HepG2 (cell line): ENCODE results near the gene RNF135. TPM values are rescaled to one million over a fixed set of nuclear protein-coding genes. Genes with fewer than 3 reads are reported as not detected.

ENCODE experiments used
- ARID5B ChIP-seq: IDR thresholded peaks from 2 replicates; pipeline ENCODE4 v1.4.0; 2020; ENCODE audit warnings: mild to moderate bottlenecking, missing genetic modification reagents
- ATF4 ChIP-seq, 2 experiments: fragments of 450-650 bp in 1 of 2; sonication (generic) in 1 of 2; formaldehyde crosslinking; IDR thresholded peaks; 2 replicates each; pipeline versions ENCODE4 v1.5.0 to v1.8.0; 2020 to 2022; ENCODE audit warnings: mild to moderate bottlenecking in 1 of 2, missing genetic modification reagents in 1 of 2
- PHF8 ChIP-seq: sonication (generic); formaldehyde crosslinking; IDR thresholded peaks from 2 replicates; pipeline ENCODE4 v1.5.0; 2020; ENCODE audit warnings: missing genetic modification reagents
- ZFX ChIP-seq: sonication (generic); formaldehyde crosslinking; IDR thresholded peaks from 2 replicates; pipeline ENCODE4 v1.4.0; 2020; ENCODE audit warnings: mild to moderate bottlenecking, low read depth, missing genetic modification reagents, moderate library complexity
- ZKSCAN1 ChIP-seq: fragments of 150-350 bp; IDR thresholded peaks from 2 replicates; pipeline ENCODE4 v1.6.1; 2014; ENCODE audit warnings: low read length
- ZNF253 ChIP-seq: sonication (generic); formaldehyde crosslinking; IDR thresholded peaks from 2 replicates; pipeline ENCODE4 v1.8.0; 2022; ENCODE audit warnings: mild to moderate bottlenecking, missing genetic modification reagents, borderline replicate concordance
- ZNF280B ChIP-seq: sonication (generic); formaldehyde crosslinking; IDR thresholded peaks from 2 replicates; pipeline ENCODE4 v1.5.0; 2020; ENCODE audit warnings: missing genetic modification reagents, mild to moderate bottlenecking, borderline replicate concordance
- ZNF407 ChIP-seq: sonication (generic); formaldehyde crosslinking; IDR thresholded peaks from one replicate; pipeline ENCODE4 v1.5.1; 2020; ENCODE audit warnings: mild to moderate bottlenecking, missing genetic modification reagents; ENCODE audit errors: not compliant biosample characterization
- ZNF746 ChIP-seq: sonication (generic); formaldehyde crosslinking; IDR thresholded peaks from 2 replicates; pipeline ENCODE4 v1.8.0; 2022; ENCODE audit warnings: mild to moderate bottlenecking, missing genetic modification reagents
- ZNF777 ChIP-seq: sonication (generic); formaldehyde crosslinking; IDR thresholded peaks from 2 replicates; pipeline ENCODE4 v1.4.0; 2020; ENCODE audit warnings: missing genetic modification reagents
- polyA plus RNA-seq, 8 experiments: library from polyadenylated mRNA; depleted of rRNA in 3 of 8; stranded (reverse) in 7 of 8; unstranded in 1 of 8; fragments of >200 nt; fragmentation: Illumina TruSeq in 4 of 8; extraction: Trizol in 4 of 8; gene quantifications; 2 replicates each; pipeline versions ENCODE4 v1.2.1 to v1.2.3, GENCODE V29; 2011 to 2016; ENCODE audit warnings: low read depth in 4 of 8, missing spikeins in 1 of 8, mixed read lengths in 1 of 8; ENCODE audit not compliant: insufficient read depth in 1 of 8
- total RNA-seq, 5 experiments: library from RNA; depleted of rRNA; stranded (reverse); fragments of >200 nt; fragmentation: Illumina TruSeq; extraction: Trizol; gene quantifications; 2 replicates each; pipeline ENCODE4 v1.2.3, GENCODE V29; 2016; ENCODE audit warnings: low read depth in 1 of 5
- TF ChIP-seq, protein P1 (sequence below): sonication (generic); formaldehyde crosslinking; conservative IDR thresholded peaks from 2 replicates; pipeline ENCODE4 v1.8.0; 2022; ENCODE audit warnings: mild to moderate bottlenecking, moderate library complexity, missing genetic modification reagents

The RNF135 gene
- total and polyA plus RNA-seq, 2 of the 13 experiments (the other 11 are each of a cell fraction or from before 2014, with no cell fraction given): not detected

DNA sequence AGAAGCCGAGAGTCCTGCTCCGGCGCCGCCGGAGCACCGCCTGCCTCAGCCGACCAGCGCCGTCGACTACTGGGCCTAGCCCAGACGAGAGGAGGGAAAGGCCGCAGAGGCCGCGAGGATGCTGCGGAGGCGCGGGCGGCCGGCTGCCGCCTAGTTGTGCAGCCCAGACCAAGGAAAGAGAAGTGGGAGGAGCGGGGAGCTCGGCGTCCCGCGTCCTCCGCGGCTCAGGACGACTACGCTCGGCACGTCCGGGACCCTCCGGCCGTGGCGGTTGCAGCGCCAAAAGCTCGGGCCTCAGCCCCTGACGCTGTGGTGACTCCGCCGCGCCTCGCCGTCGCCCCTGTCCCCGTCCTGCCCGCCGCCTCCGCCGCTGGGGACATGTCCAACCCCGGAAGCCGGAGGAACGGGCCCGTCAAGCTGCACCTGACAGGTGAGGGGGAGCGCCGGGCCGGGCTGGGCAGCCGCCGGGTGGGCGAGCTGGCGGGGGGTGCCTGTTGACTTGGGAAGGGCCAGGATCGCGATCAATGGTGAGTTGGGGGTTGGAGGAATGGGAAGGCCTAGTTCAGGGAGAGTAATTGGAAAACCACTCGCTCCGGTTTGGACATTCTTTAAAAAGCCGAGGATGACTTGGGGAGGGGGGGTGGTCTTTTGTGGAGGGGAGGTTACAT lies 37.7 kb downstream of the RNF135 start (continued):
- no peak for TF ChIP-seq ZNF407 (CRISPR knock-in tag)
- TF ChIP-seq ZNF280B (CRISPR knock-in tag): no peak
- TF ChIP-seq ZNF777 (CRISPR knock-in tag): peak; percentile 91
- peak; percentile 22; the same call in 1 of the 2 replicates for TF ChIP-seq ARID5B
- peak; percentile 60 for TF ChIP-seq PHF8 (CRISPR knock-in tag)
- peak; percentile 69 for TF ChIP-seq ZFX
- TF ChIP-seq ZKSCAN1: no peak
- TF ChIP-seq ZNF253 (CRISPR knock-in tag): no peak
- TF ChIP-seq ZNF746 (CRISPR knock-in tag): no peak
- TF ChIP-seq ATF4 (CRISPR knock-in tag; IDR thresholded peaks at IDR 0.05): no peak
- TF ChIP-seq, protein P1, sequence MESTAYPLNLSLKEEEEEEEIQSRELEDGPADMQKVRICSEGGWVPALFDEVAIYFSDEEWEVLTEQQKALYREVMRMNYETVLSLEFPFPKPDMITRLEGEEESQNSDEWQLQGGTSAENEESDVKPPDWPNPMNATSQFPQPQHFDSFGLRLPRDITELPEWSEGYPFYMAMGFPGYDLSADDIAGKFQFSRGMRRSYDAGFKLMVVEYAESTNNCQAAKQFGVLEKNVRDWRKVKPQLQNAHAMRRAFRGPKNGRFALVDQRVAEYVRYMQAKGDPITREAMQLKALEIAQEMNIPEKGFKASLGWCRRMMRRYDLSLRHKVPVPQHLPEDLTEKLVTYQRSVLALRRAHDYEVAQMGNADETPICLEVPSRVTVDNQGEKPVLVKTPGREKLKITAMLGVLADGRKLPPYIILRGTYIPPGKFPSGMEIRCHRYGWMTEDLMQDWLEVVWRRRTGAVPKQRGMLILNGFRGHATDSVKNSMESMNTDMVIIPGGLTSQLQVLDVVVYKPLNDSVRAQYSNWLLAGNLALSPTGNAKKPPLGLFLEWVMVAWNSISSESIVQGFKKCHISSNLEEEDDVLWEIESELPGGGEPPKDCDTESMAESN (CRISPR knock-in tag): peak; percentile 44; the same call in 1 of the 2 replicates
